H9 (cell line): ENCODE data around the gene ISX. TPM values are rescaled to one million over a fixed set of nuclear protein-coding genes. Genes with fewer than 3 reads are reported as not detected.

ENCODE experiments used
- DNase-seq: peaks from one replicate; pipeline ENCODE4 v3.0.0-alpha.2; 2017
- H2AFZ ChIP-seq: one replicate; pipeline ENCODE4 v1.6.1; 2013; ENCODE audit warnings: mild to moderate bottlenecking, low read length, control low read depth, moderate library complexity
- H2AK5ac ChIP-seq: 2 replicates; pipeline ENCODE4 v1.6.1; 2013; ENCODE audit warnings: low read length, control low read depth, mixed read lengths; ENCODE audit not compliant: insufficient read length
- H2BK120ac ChIP-seq: one replicate; pipeline ENCODE4 v1.6.1; 2013; ENCODE audit warnings: low read depth, mild to moderate bottlenecking, low read length, control low read depth, inconsistent platforms; ENCODE audit not compliant: poor library complexity, severe bottlenecking
- H2BK12ac ChIP-seq: 2 replicates; pipeline ENCODE4 v1.6.1; 2013; ENCODE audit warnings: low read length, control low read depth, mixed read lengths, low read depth; ENCODE audit not compliant: insufficient read length
- H2BK15ac ChIP-seq: 2 replicates; pipeline ENCODE4 v1.6.1; 2013; ENCODE audit warnings: low read depth, low read length, control low read depth
- H2BK20ac ChIP-seq: one replicate; pipeline ENCODE4 v1.6.1; 2013; ENCODE audit warnings: low read depth, mild to moderate bottlenecking, low read length, control low read depth, inconsistent platforms; ENCODE audit not compliant: poor library complexity, severe bottlenecking
- H2BK5ac ChIP-seq: 2 replicates; pipeline ENCODE4 v1.6.1; 2013; ENCODE audit warnings: low read length, control low read depth, mixed read lengths; ENCODE audit not compliant: insufficient read length
- H3K14ac ChIP-seq: 2 replicates; pipeline ENCODE4 v1.6.1; 2013; ENCODE audit warnings: low read length, control low read depth; ENCODE audit not compliant: insufficient read depth
- H3K18ac ChIP-seq: 2 replicates; pipeline ENCODE4 v1.6.1; 2013; ENCODE audit warnings: low read depth, mild to moderate bottlenecking, mixed read lengths, low read length, control low read depth; ENCODE audit not compliant: insufficient read length
- H3K23ac ChIP-seq: 2 replicates; pipeline ENCODE4 v1.6.1; 2013; ENCODE audit warnings: low read length, control low read depth, mixed read lengths, low read depth; ENCODE audit not compliant: insufficient read length
- H3K23me2 ChIP-seq: 2 replicates; pipeline ENCODE4 v1.6.1; 2013; ENCODE audit warnings: low read depth, mild to moderate bottlenecking, mixed read lengths, low read length, control low read depth; ENCODE audit not compliant: insufficient read length, poor library complexity, severe bottlenecking
- H3K27ac ChIP-seq: 2 replicates; pipeline ENCODE4 v1.5.1; 2013; ENCODE audit warnings: low read length, control low read depth, mixed read lengths, low read depth; ENCODE audit not compliant: insufficient read length
- H3K27me3 ChIP-seq: 2 replicates; pipeline ENCODE4 v1.6.1; 2013; ENCODE audit warnings: low read length, control low read depth, inconsistent platforms; ENCODE audit not compliant: insufficient read depth
- H3K4ac ChIP-seq: 2 replicates; pipeline ENCODE4 v1.6.1; 2013; ENCODE audit warnings: low read depth, mild to moderate bottlenecking, control low read depth, inconsistent platforms, low read length, moderate library complexity
- H3K4me1 ChIP-seq: 2 replicates; pipeline ENCODE4 v1.6.1; 2013; ENCODE audit warnings: low read length, control low read depth, inconsistent platforms; ENCODE audit not compliant: insufficient read depth
- H3K4me2 ChIP-seq: 2 replicates; pipeline ENCODE4 v1.6.1; 2013; ENCODE audit warnings: low read length, control low read depth, mixed read lengths; ENCODE audit not compliant: insufficient read length, insufficient read depth
- H3K56ac ChIP-seq: 2 replicates; pipeline ENCODE4 v1.6.1; 2013; ENCODE audit warnings: low read depth, mild to moderate bottlenecking, mixed read lengths, low read length, control low read depth; ENCODE audit not compliant: insufficient read length
- H3K79me1 ChIP-seq: 2 replicates; pipeline ENCODE4 v1.6.1; 2013; ENCODE audit warnings: low read depth, mild to moderate bottlenecking, moderate library complexity, low read length, control low read depth, inconsistent platforms; ENCODE audit not compliant: insufficient read depth, poor library complexity, severe bottlenecking
- H3K79me2 ChIP-seq: 2 replicates; pipeline ENCODE4 v1.6.1; 2013; ENCODE audit warnings: low read length, control low read depth, inconsistent platforms; ENCODE audit not compliant: insufficient read depth
- H3K9ac ChIP-seq: 2 replicates; pipeline ENCODE4 v1.6.1; 2013; ENCODE audit warnings: low read length, control low read depth, mixed read lengths; ENCODE audit not compliant: insufficient read length; ENCODE audit errors: extremely low read depth
- H3K9me3 ChIP-seq: one replicate; pipeline ENCODE4 v1.6.1; 2013; ENCODE audit warnings: low read depth, low read length, inconsistent platforms; ENCODE audit not compliant: control insufficient read depth
- H3T11ph ChIP-seq: one replicate; pipeline ENCODE4 v1.6.1; 2013; ENCODE audit warnings: mild to moderate bottlenecking, low read length, control low read depth, inconsistent platforms
- H4K20me1 ChIP-seq: one replicate; pipeline ENCODE4 v1.6.1; 2013; ENCODE audit not compliant: control insufficient read depth, insufficient read length, insufficient read depth
- H4K5ac ChIP-seq: 2 replicates; pipeline ENCODE4 v1.6.1; 2013; ENCODE audit warnings: low read depth, mild to moderate bottlenecking, mixed read lengths, low read length, control low read depth; ENCODE audit not compliant: insufficient read length
- H4K8ac ChIP-seq: replicated peaks from 2 replicates; pipeline ENCODE4 v1.6.1; 2013; ENCODE audit warnings: low read length, control low read depth, mixed read lengths, low read depth; ENCODE audit not compliant: insufficient read length
- H4K91ac ChIP-seq: 2 replicates; pipeline ENCODE4 v1.6.1; 2013; ENCODE audit warnings: low read depth, mild to moderate bottlenecking, moderate library complexity, mixed read lengths, low read length, control low read depth; ENCODE audit not compliant: insufficient read length
- H3K27ac Mint-ChIP-seq, 3 experiments: 2 replicates in 2 of 3; 3 replicates in 1 of 3; pipeline ENCODE4 v1.8.0; 2020 to 2021; ENCODE audit warnings: mixed read lengths in 3 of 3, mild to moderate bottlenecking in 1 of 3, moderate library complexity in 1 of 3
- H3K27me3 Mint-ChIP-seq: 2 replicates; pipeline ENCODE4 v1.8.0; 2021; ENCODE audit warnings: low read depth, mild to moderate bottlenecking, moderate library complexity, mixed read lengths
- H3K36me3 Mint-ChIP-seq, 3 experiments: 2 replicates in 2 of 3; 3 replicates in 1 of 3; pipeline ENCODE4 v1.8.0; 2020 to 2021; ENCODE audit warnings: low read depth in 3 of 3, mixed read lengths in 3 of 3; ENCODE audit not compliant: insufficient read depth in 1 of 3
- H3K4me1 Mint-ChIP-seq, 2 experiments: 2 replicates each; pipeline ENCODE4 v1.8.0; 2020; ENCODE audit warnings: mixed read lengths in 2 of 2
- H3K4me3 Mint-ChIP-seq, 2 experiments: 2 replicates in 1 of 2; 3 replicates in 1 of 2; pipeline ENCODE4 v1.8.0; 2020 to 2021; ENCODE audit warnings: mild to moderate bottlenecking in 2 of 2, mixed read lengths in 2 of 2, moderate library complexity in 1 of 2
- H3K9me3 Mint-ChIP-seq, 2 experiments: 2 replicates in 1 of 2; 3 replicates in 1 of 2; pipeline ENCODE4 v1.8.0; 2020; ENCODE audit warnings: mild to moderate bottlenecking in 2 of 2, mixed read lengths in 2 of 2, moderate library complexity in 1 of 2
- WGBS: extraction: QIAGEN DNeasy Blood & Tissue Kit; methylation state at CpG from one replicate; pipeline ENCODE4 v1.1.7; 2013; ENCODE audit warnings: missing lambda C conversion rate, low lambda C conversion rate, mixed read lengths; ENCODE audit not compliant: insufficient read length; ENCODE audit errors: extremely low coverage; 5-methylcytosine and 5-hydroxymethylcytosine counted together
- total RNA-seq: library from RNA; stranded (reverse); gene quantifications from 2 replicates; pipeline ENCODE4 v1.2.1, GENCODE V29; 2021
- TF ChIP-seq, protein P1 (sequence below): fragments of 200-600 bp; sonication (generic); conservative IDR thresholded peaks from 3 replicates; pipeline ENCODE4 v1.8.0; 2021; ENCODE audit warnings: antibody characterized with exemption, mild to moderate bottlenecking

The ISX gene
- total RNA-seq, 1 experiment from 2014 or later: not detected

DNA sequence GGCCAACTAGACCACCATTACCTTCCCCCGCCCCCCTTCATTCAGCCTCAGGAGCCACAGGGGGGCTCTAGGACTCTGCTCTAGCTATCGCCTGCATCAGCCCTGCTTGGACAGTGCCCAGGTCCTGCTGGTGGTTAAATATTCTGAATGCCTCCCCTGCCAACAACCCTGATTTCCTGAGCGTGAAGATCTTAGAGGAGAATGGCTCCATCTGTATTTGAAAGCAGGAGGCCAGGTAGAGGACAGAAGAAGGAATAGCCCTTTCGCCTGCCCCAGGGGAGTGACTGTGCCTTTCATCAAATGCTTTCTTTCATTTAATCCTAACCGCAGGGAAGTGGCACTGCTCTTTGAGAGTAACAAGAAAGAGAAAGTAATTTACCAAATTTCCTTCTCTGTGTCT lies 69.2 kb downstream of the ISX start:
- no peak overlapping the region for H3K4me2 ChIP-seq
- no peak overlapping the region for H3K27ac ChIP-seq
- no peak overlapping the region for H2BK120ac ChIP-seq
- peaks cover 41 to 45% of the 10 kb centered on the region in 2 experiments for H3K4me1 Mint-ChIP-seq
- no peaks in the 10 kb centered on the region for H3K23me2 ChIP-seq
- DNase-seq: no peak
- peak overlapping the region in 1 of 2 experiments; percentile 12; a peak in 1 of 5 replicates for H3K4me3 Mint-ChIP-seq
- H3K23ac ChIP-seq: no peak overlapping the region
- H3K79me1 ChIP-seq: no peaks in the 10 kb centered on the region
- no peak overlapping the region for H4K8ac ChIP-seq
- H2BK15ac ChIP-seq: no peak overlapping the region
- no peak overlapping the region for H3K9ac ChIP-seq
- no peak overlapping the region for H2AK5ac ChIP-seq
- peak overlapping the region in 2 of 3 experiments; percentile 13 to 87; a peak in 2 of 7 replicates for H3K27ac Mint-ChIP-seq
- no peaks in the 10 kb centered on the region for H3K9me3 Mint-ChIP-seq
- H3K18ac ChIP-seq: no peak overlapping the region
- no peak overlapping the region for H2BK20ac ChIP-seq
- H3K14ac ChIP-seq: no peak overlapping the region
- H4K5ac ChIP-seq: no peak overlapping the region
- no CpG with 5 or more reads among the region's 5 CpGs for WGBS
- TF ChIP-seq, protein P1, sequence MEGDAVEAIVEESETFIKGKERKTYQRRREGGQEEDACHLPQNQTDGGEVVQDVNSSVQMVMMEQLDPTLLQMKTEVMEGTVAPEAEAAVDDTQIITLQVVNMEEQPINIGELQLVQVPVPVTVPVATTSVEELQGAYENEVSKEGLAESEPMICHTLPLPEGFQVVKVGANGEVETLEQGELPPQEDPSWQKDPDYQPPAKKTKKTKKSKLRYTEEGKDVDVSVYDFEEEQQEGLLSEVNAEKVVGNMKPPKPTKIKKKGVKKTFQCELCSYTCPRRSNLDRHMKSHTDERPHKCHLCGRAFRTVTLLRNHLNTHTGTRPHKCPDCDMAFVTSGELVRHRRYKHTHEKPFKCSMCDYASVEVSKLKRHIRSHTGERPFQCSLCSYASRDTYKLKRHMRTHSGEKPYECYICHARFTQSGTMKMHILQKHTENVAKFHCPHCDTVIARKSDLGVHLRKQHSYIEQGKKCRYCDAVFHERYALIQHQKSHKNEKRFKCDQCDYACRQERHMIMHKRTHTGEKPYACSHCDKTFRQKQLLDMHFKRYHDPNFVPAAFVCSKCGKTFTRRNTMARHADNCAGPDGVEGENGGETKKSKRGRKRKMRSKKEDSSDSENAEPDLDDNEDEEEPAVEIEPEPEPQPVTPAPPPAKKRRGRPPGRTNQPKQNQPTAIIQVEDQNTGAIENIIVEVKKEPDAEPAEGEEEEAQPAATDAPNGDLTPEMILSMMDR: no peak
- no peaks in the 10 kb centered on the region for H3K27me3 ChIP-seq
- H4K20me1 ChIP-seq: no peaks in the 10 kb centered on the region
- peaks cover 8% of the 10 kb centered on the region; the same call in 1 of the 2 replicates for H3K4me1 ChIP-seq
- H3K56ac ChIP-seq: no peak overlapping the region
- H4K91ac ChIP-seq: no peak overlapping the region
- no peak overlapping the region for H3K4ac ChIP-seq
- no peaks in the 10 kb centered on the region for H3K9me3 ChIP-seq
- H2AFZ ChIP-seq: no peak overlapping the region
- H3K27me3 Mint-ChIP-seq: peaks cover 27% of the 10 kb centered on the region
- H3K36me3 Mint-ChIP-seq: peaks cover 0 to 6% (median 0%) of the 10 kb centered on the region in 3 experiments; a peak in 1 of 7 replicates
- no peak overlapping the region for H2BK5ac ChIP-seq
- no peaks in the 10 kb centered on the region for H3K79me2 ChIP-seq
- H2BK12ac ChIP-seq: no peak overlapping the region
- no peak overlapping the region for H3T11ph ChIP-seq

Other genes with a start within 250 kb of the ISX start
- gene HMGXB4, start 191.3 kb downstream of the ISX start, total RNA-seq: 32.5 and 33.5 TPM in 2 replicates
- gene TOM1, start 233.7 kb downstream of the ISX start, total RNA-seq: 22.3 and 23.9 TPM in 2 replicates